GM21737 (cell line): Measurements from ENCODE around the gene FBXO31.
"Not testable (repeated sequence)": the region's sequence is repeated elsewhere in the genome, so short reads cannot be mapped to it uniquely, and the experiment has no call there.

Experiments used
- ATAC-seq: cut with Tn5 transposase; IDR thresholded peaks from one replicate; pipeline ENCODE4 v1.9.1; 2021; ENCODE audit warnings: mild to moderate bottlenecking, moderate library complexity; ENCODE audit not compliant: unreplicated experiment

The FBXO31 gene

DNA sequence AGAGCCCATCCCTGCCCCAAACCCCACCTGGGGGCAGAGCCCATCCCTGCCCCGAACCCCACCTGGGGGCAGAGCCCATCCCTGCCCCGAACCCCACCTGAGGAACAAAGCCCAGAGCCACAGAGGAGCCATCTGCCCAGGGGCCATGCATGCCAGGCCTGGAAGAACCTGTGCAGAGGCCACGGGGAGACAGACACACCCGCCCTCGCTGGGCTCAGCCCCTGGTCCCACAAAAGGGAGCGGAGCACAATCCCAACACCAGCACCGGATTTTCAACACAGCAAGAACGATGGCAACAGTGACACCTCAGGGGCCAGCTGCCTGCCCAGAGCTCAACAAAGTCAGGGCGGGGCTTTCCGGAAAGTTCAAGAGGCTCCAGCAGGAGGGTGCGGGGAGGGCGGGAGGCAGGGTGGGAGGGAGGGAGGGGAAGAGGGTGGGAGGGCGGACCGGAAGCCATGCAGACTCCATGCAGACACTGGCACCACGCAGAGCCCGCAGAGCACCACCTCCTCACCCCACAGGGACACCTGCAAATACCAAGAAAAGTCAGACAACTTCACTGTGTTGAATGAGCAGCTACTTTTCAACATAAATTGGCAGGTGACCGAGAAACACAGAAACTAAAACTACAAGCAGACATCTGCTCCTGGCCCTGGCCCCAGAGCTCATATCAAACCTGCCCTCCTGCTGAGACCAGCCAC is 38.5 kb downstream of the FBXO31 start:
- ATAC-seq, result no peak

- no peak for ATAC-seq
Measured at GRCh38 chr16:87344165-87344930, 39.2 kb downstream of the FBXO31 start.

DNA sequence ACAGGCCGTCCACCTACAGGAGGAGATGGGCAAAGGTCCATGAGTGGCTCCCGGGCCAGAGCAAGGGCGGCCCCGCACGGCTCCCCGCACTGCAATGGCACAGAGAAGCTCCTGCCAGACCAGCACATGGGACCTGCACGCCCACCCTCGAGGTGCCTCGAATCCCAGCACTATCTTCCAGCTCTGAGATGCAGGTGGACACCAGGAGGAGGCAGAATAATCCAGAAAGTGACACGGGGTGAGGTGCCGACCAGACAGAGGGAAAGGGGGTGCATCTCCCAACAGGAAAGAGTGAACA is 39.9 kb downstream of the FBXO31 start:
- no peak for ATAC-seq

GRCh38 chr16:87342978-87343752 is 40.4 kb downstream of the FBXO31 start:
- ATAC-seq, result no peak

GRCh38 chr16:87342504-87342903 is 41.1 kb downstream of the FBXO31 start:
- ATAC-seq, result no peak

- no peak for ATAC-seq
Measured at GRCh38 chr16:87340198-87340597, 43.4 kb downstream of the FBXO31 start.

DNA sequence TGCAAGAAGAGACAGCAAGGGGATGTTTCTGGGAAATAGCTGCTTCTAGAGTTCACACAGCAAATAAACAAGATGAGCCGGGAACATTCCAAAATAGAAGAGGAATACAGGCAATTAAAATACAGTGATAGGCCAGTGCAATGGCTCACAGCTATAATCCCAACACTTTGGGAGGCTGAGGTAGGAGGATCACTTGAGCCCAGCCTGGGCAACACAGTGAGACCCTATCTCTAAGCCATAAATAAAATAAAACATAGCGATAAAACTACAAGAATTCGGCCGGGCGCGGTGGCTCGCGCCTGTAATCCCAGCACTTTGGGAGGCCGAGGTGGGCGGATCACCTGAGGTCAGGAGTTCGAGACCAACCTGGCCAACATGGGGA is 43.9 kb downstream of the FBXO31 start:
- not testable (repeated sequence) for ATAC-seq

GRCh38 chr16:87339086-87339723 is 44.4 kb downstream of the FBXO31 start:
- ATAC-seq, result no peak

GRCh38 chr16:87338155-87338765 is 45.3 kb downstream of the FBXO31 start:
- no peak for ATAC-seq

- no peak for ATAC-seq
Measured at GRCh38 chr16:87337262-87337771, 46.3 kb downstream of the FBXO31 start.

GRCh38 chr16:87336434-87337240 is 46.9 kb downstream of the FBXO31 start:
- ATAC-seq, result no peak

GRCh38 chr16:87335625-87336433 is 47.7 kb downstream of the FBXO31 start:
- ATAC-seq, result no peak

GRCh38 chr16:87334651-87335624 is 48.6 kb downstream of the FBXO31 start:
- ATAC-seq, result no peak

- no peak for ATAC-seq
Measured at GRCh38 chr16:87333581-87334331, 49.8 kb downstream of the FBXO31 start.

DNA sequence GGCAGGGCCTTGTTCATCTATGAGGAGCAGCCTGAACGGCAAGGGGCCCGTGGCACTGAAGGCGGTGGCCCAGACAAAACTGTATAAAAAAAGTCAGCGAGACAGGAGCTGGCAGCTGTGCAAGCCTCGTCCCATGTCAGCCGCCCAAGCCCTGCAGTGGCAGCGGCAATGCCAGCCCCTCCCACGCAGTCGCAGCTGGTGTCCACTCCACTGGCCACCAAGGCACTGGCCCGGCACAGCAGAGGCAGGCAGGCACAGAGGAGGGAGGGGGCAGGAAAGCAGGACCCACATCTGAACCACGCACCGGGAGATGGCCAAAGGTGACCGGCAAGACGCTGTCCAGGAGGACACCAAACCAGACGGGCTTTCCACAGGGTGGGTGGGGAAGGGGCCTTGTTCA is 50.5 kb downstream of the FBXO31 start:
- ATAC-seq, result no peak

DNA sequence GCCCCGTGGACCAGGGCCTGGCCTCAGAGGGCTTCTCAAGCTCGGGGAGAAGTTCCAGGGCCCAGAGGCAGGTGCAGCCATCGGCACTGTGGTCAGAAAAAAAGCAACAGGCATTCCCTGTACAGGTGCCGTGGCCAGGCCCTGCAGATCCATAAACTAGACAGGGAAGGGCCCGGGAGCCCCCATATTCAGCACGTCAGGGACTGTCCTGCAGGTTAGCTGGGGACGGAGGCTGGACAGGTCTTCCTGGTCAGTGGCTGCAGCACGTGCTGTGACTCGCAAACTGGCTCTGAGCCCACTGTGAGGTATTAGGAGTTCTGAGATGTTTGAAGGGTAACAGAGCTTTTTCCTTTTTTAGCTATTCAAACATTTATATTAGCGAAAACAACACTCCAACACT is 51.4 kb downstream of the FBXO31 start:
- ATAC-seq, result no peak

- ATAC-seq, result no peak
Measured at GRCh38 chr16:87331241-87331801, 52.3 kb downstream of the FBXO31 start.
